Stomach (tissue), 4 donors: ENCODE results near the gene RIPOR3.

Source experiments
- EP300 ChIP-seq: sonication (generic); formaldehyde crosslinking; IDR thresholded peaks from one replicate; pipeline ENCODE4 v1.6.1; 2017; ENCODE audit warnings: antibody characterized with exemption
- POLR2AphosphoS5 ChIP-seq, 3 donors: sonication (generic); formaldehyde crosslinking; IDR thresholded peaks; one replicate each; pipeline ENCODE4 v1.6.1; 2016; ENCODE audit warnings: antibody characterized with exemption in 3 of 3
- TF ChIP-seq, protein P1 (sequence below), 7 experiments: fragments of 450-650 bp in 4 of 7; fragments of 200-600 bp in 3 of 7; sonication (generic) in 3 of 7; IDR thresholded peaks; one replicate each; pipeline ENCODE4 v1.5.1; 2016 to 2019; ENCODE audit warnings: antibody characterized with exemption in 7 of 7, control low read depth in 2 of 7, mild to moderate bottlenecking in 1 of 7

DNA sequence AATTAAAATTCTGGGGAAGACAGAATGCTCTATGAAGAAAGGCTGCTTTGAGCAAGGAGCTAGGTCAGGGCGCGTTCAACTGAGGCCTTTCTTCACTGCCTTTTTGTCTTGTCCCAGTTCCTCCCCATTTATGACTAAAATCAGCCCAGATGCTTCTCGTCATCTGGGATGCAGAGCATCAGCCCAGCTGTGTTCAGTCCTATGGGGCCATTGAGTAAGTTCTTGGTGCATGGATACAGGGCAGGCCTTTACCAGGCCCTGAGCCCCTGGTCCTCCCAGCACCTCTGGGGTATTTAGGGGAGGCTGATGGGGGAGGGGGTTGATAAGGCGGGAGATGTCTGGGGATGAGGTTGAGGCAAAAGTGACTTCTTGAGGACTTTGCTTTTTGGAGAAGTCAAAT is 125.5 kb downstream of the RIPOR3 start:
- TF ChIP-seq, protein P1, sequence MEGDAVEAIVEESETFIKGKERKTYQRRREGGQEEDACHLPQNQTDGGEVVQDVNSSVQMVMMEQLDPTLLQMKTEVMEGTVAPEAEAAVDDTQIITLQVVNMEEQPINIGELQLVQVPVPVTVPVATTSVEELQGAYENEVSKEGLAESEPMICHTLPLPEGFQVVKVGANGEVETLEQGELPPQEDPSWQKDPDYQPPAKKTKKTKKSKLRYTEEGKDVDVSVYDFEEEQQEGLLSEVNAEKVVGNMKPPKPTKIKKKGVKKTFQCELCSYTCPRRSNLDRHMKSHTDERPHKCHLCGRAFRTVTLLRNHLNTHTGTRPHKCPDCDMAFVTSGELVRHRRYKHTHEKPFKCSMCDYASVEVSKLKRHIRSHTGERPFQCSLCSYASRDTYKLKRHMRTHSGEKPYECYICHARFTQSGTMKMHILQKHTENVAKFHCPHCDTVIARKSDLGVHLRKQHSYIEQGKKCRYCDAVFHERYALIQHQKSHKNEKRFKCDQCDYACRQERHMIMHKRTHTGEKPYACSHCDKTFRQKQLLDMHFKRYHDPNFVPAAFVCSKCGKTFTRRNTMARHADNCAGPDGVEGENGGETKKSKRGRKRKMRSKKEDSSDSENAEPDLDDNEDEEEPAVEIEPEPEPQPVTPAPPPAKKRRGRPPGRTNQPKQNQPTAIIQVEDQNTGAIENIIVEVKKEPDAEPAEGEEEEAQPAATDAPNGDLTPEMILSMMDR (IDR thresholded peaks at IDR 0.05), result no peak
- TF ChIP-seq EP300, result no peak
- no peak for TF ChIP-seq POLR2AphosphoS5 (IDR thresholded peaks at IDR 0.05)
